Measurements from ENCODE around the gene AP5B1. TPM values are rescaled to one million over a fixed set of nuclear protein-coding genes. Genes with fewer than 3 reads are reported as not detected.

AP5B1 gene
- total and polyA plus RNA-seq, 2 of the 8 experiments (the other 6 are each of a cell fraction or from before 2014, with no cell fraction given) = 7.6 to 10.0 TPM

GRCh38 chr11:65745049-65745448 is 35.7 kb downstream of the AP5B1 start:
- H4K8ac ChIP-seq (ENCODE audit: extremely low read depth, insufficient read depth, low read length) = no peak overlapping the region
- no peak overlapping the region for H2AK5ac ChIP-seq (ENCODE audit: low read depth, low read length)
- H3K79me1 ChIP-seq (ENCODE audit: low read depth, low read length) = no peaks in the 10 kb centered on the region
- H3K4ac ChIP-seq (replicated peaks; ENCODE audit: insufficient read length, low read depth, low read length) = no peak overlapping the region
- peaks cover 0 to 2% (median 0%) of the 10 kb centered on the region in 4 experiments; a peak in 1 of 7 replicates for H3K27me3 ChIP-seq (replicated peaks in 1 of 4; ENCODE audit: control insufficient read depth in 3 of 4, extremely low read depth in 1 of 4, insufficient read depth in 3 of 4, low read length in 3 of 4)
- no peaks in the 10 kb centered on the region for H3K36me3 ChIP-seq (ENCODE audit: control insufficient read depth in 2 of 4, insufficient read depth in 4 of 4, low read length in 3 of 4)
- ChIA-PET POLR2A (ENCODE audit: partially characterized antibody) (interaction anchor here (1.1 to 1.2 kb wide), 2 partner anchors 24 to 31 kb away, joined by 3 to 4 read pairs; partner anchors contain the start of gene RNASEH2C), CTCF (ENCODE audit: partially characterized antibody) (interaction anchor here (0.6 to 2.2 kb wide), 22 partner anchors 9 to 460 kb away, joined by 3 to 8 read pairs (median 4); no protein-coding TSS in a partner anchor)
- no peak overlapping the region for H2BK5ac ChIP-seq (ENCODE audit: low read depth, low read length)
- no peaks in the 10 kb centered on the region for H3K4me1 ChIP-seq (replicated peaks in 1 of 4; ENCODE audit: control insufficient read depth in 3 of 4, insufficient read depth in 4 of 4, low read length in 3 of 4)
- no peak overlapping the region for H3K27ac ChIP-seq (ENCODE audit: low read depth, low read length)
- no peaks in the 10 kb centered on the region for H4K20me1 ChIP-seq (replicated peaks in 1 of 2; ENCODE audit: control insufficient read depth in 1 of 2, insufficient read depth in 2 of 2, low read length in 2 of 2)
- H3K14ac ChIP-seq (ENCODE audit: insufficient read length) = no peak overlapping the region
- H3K4me2 ChIP-seq (ENCODE audit: insufficient read depth in 1 of 2, low read depth in 2 of 2, low read length in 2 of 2) = no peak overlapping the region
- no peak overlapping the region for H3K56ac ChIP-seq (replicated peaks; ENCODE audit: insufficient read length, low read depth, low read length)
- no peak overlapping the region for H3K18ac ChIP-seq (ENCODE audit: extremely low read depth, low read length)
- DNase-seq (ENCODE audit: low read depth in 1 of 2, low spot score in 2 of 2) = no peak
- no peak for FAIRE-seq
- no peak overlapping the region for H4K5ac ChIP-seq (ENCODE audit: insufficient read length, low read depth, low read length)
- no peak overlapping the region for H3K23ac ChIP-seq (ENCODE audit: insufficient read length)
- no peaks in the 10 kb centered on the region for H3K23me2 ChIP-seq (ENCODE audit: low read depth, low read length)
- H2BK120ac ChIP-seq (replicated peaks; ENCODE audit: low read depth, low read length) = no peak overlapping the region
- no peak overlapping the region for H2BK20ac ChIP-seq (ENCODE audit: low read length)
- TF ChIP-seq TCF12 (IDR thresholded peaks at IDR 0.05; ENCODE audit: low read depth, low read length) (no peak), HDAC2 (IDR thresholded peaks at IDR 0.05; ENCODE audit: borderline replicate concordance in 1 of 2, low read depth in 2 of 2, low read length in 2 of 2) (no peak), TEAD4 (IDR thresholded peaks at IDR 0.05; ENCODE audit: low read depth, low read length) (no peak)
- no peak overlapping the region for H2BK15ac ChIP-seq (ENCODE audit: low read length)
- no peak overlapping the region for H3K9ac ChIP-seq (replicated peaks in 1 of 4; ENCODE audit: extremely low read depth in 1 of 4, low read depth in 3 of 4, low read length in 3 of 4)
- H2BK12ac ChIP-seq (ENCODE audit: low read depth, low read length) = no peak overlapping the region
- H3K4me3 ChIP-seq (ENCODE audit: extremely low read depth in 1 of 4, insufficient read depth in 2 of 4, low read depth in 3 of 4, low read length in 4 of 4) = no peak overlapping the region
- H3K79me2 ChIP-seq (ENCODE audit: control insufficient read depth in 1 of 2, insufficient read depth in 2 of 2, low read length in 2 of 2) = no peaks in the 10 kb centered on the region
- 91% methylated on average over 15 of the region's 17 CpGs; no CpG with 5 or more reads in 1 of the 2 experiments for WGBS, 2 experiments (ENCODE audit: extremely low coverage in 1 of 2, insufficient coverage in 1 of 2, insufficient read length in 1 of 2, insufficient replicate concordance in 2 of 2, low coverage in 1 of 2, low lambda C conversion rate in 2 of 2, missing lambda C conversion rate in 1 of 2)
- no peak overlapping the region for H4K91ac ChIP-seq (replicated peaks; ENCODE audit: insufficient read length, low read length)
- H3K9me3 ChIP-seq (ENCODE audit: insufficient read depth in 2 of 2, low read depth in 1 of 2, low read length in 1 of 2) = peaks cover 3 to 16% of the 10 kb centered on the region in 2 experiments; a peak in 3 of 4 replicates
- no peak overlapping the region for H2AFZ ChIP-seq (ENCODE audit: low read length)
